Right atrium auricular region (tissue), 2 donors: ENCODE results near the gene C20orf202. TPM values are rescaled to one million over a fixed set of nuclear protein-coding genes. Genes with fewer than 3 reads are reported as not detected.

Experiments used
- DNase-seq: peaks from one replicate; pipeline ENCODE4 v3.0.0-alpha.2; 2019; ENCODE audit warnings: low spot score
- H3K27ac ChIP-seq, 2 donors: fragments of 200-600 bp; sonication (generic); 1 replicate in 1 of 2; 2 replicates in 1 of 2; pipeline ENCODE4 v1.5.1; 2016 to 2019
- H3K27me3 ChIP-seq, 2 donors: fragments of 200-600 bp; sonication (generic); one replicate each; pipeline versions ENCODE4 v1.5.1 to v1.6.0; 2017 to 2019
- H3K36me3 ChIP-seq: fragments of 200-600 bp; sonication (generic); one replicate; pipeline ENCODE4 v1.5.1; 2016
- H3K4me1 ChIP-seq, 2 donors: fragments of 200-600 bp; sonication (generic); one replicate each; pipeline versions ENCODE4 v1.5.1 to v1.6.0; 2017 to 2019
- H3K4me3 ChIP-seq, 2 donors: fragments of 200-600 bp; sonication (generic); 1 replicate in 1 of 2; 2 replicates in 1 of 2; pipeline ENCODE4 v1.5.1; 2017 to 2019; ENCODE audit warnings: mild to moderate bottlenecking in 1 of 2, moderate library complexity in 1 of 2
- H3K9me3 ChIP-seq, 2 donors: fragments of 200-600 bp; sonication (generic); one replicate each; pipeline ENCODE4 v1.5.1; 2019
- total RNA-seq, 2 donors: library from RNA; depleted of rRNA; stranded (reverse); fragments of >200 nt; gene quantifications; one replicate each; pipeline ENCODE4 v1.1.0, GENCODE V29; 2016
- TF ChIP-seq, protein P1 (sequence below), 2 donors: fragments of 200-600 bp; sonication (generic); IDR thresholded peaks; one replicate each; pipeline ENCODE4 v1.5.1; 2019; ENCODE audit warnings: antibody characterized with exemption in 2 of 2

Gene C20orf202
- total RNA-seq, 2 donors from 2014 or later: 0.20 TPM; not detected in 1

DNA sequence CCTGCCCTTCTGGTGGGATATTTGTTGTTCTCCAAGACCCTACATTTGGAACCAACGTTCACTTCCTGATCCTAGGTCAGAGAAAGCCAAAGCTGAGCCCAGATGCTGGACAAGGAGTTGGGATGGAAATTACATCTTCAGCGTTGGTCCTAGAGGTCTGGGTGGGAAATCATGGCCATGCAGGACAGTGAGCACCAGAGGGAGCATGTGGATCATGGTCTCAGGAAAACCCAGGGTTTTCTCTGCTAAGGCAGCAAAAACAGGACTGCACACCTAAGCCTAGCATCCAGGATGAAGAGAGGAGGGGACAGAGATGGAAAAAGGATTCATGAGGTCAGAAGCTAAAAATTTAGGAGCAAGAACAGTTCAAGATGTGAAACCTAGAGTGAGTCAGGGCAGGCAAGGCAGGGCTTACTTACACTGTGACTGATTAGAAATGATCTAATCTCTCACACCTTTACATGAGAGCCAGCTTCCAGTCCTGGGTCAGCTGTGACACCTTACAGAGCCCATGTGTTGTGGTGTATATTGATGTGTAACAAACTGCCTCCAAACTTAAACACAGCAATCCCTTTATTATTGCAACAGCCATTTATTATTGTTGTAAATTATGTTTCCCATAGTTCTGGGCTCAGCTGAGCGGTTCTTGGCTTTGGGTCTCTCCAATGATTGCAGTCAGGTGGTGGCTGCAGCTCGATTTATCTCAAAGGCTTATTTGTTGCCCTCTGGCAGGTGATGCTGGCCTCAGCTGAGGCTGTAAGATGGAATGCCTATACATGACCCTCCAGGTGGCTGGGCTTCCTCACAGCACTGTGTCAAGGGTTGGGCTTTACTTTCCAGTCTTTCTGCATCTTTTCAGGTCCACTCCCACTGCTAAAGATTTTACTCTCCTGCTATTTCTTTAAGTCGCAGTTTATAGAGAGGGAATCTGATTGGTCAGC is 6.5 kb downstream of the C20orf202 start:
- H3K9me3 ChIP-seq: no peaks in the 10 kb centered on the region
- no peak for DNase-seq
- H3K36me3 ChIP-seq: no peaks in the 10 kb centered on the region
- no peak overlapping the region for H3K27ac ChIP-seq
- H3K4me1 ChIP-seq: no peaks in the 10 kb centered on the region
- TF ChIP-seq, protein P1, sequence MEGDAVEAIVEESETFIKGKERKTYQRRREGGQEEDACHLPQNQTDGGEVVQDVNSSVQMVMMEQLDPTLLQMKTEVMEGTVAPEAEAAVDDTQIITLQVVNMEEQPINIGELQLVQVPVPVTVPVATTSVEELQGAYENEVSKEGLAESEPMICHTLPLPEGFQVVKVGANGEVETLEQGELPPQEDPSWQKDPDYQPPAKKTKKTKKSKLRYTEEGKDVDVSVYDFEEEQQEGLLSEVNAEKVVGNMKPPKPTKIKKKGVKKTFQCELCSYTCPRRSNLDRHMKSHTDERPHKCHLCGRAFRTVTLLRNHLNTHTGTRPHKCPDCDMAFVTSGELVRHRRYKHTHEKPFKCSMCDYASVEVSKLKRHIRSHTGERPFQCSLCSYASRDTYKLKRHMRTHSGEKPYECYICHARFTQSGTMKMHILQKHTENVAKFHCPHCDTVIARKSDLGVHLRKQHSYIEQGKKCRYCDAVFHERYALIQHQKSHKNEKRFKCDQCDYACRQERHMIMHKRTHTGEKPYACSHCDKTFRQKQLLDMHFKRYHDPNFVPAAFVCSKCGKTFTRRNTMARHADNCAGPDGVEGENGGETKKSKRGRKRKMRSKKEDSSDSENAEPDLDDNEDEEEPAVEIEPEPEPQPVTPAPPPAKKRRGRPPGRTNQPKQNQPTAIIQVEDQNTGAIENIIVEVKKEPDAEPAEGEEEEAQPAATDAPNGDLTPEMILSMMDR (IDR thresholded peaks at IDR 0.05): peak in 1 of 2 donors; percentile 13
- no peaks in the 10 kb centered on the region for H3K27me3 ChIP-seq
- H3K4me3 ChIP-seq: no peak overlapping the region

DNA sequence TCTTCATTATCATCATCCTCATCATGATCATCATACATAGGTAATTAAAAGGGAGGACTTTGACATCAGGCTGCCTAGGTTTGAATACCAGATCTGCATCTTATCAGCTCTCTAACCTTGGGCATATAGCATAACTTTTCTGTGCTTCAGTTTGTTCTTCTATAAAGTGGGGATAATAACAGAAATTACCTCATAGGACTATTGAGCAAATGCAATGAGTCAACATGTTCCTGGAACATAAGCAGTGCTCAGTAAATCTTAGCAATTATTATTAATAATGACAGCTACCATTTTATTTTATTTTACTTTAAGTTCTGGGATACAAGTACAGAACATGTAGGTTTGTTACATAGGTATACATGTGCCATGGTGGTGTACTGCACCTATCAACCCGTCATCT is 7.2 kb downstream of the C20orf202 start:
- no peak for DNase-seq
- H3K4me1 ChIP-seq: no peaks in the 10 kb centered on the region
- H3K27me3 ChIP-seq: no peaks in the 10 kb centered on the region
- no peaks in the 10 kb centered on the region for H3K9me3 ChIP-seq
- TF ChIP-seq, protein P1 (IDR thresholded peaks at IDR 0.05): no peak
- no peak overlapping the region for H3K4me3 ChIP-seq
- no peaks in the 10 kb centered on the region for H3K36me3 ChIP-seq
- no peak overlapping the region for H3K27ac ChIP-seq

DNA sequence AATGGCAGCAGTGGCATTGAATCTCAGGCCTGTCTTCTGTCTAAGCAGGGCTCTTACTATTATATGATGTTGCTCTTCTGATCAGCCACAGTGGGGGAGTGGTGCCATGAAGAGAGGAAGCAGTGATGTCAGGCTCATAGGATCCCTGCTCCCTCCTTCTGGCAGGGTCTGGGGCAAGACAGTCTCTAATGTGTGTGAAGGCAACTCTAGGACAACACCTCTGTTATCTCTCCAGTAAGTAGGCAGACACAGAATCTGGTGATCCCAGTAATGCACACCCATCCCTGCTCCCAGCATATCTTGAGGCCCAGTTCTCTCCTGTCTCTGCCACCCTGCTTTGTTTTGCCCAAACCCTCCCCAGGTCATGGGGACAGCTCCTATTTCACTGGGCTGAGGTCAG is 8.8 kb downstream of the C20orf202 start:
- DNase-seq: no peak
- Histone ChIP-seq H3K9me3 (no peaks in the 10 kb centered on the region), H3K27me3 (no peaks in the 10 kb centered on the region), H3K27ac (no peak overlapping the region), H3K4me3 (no peak overlapping the region), H3K4me1 (no peaks in the 10 kb centered on the region), H3K36me3 (no peaks in the 10 kb centered on the region)
- TF ChIP-seq, protein P1 (IDR thresholded peaks at IDR 0.05): no peak

GRCh38 chr20:1212607-1213396 is 9.5 kb downstream of the C20orf202 start:
- Histone ChIP-seq H3K36me3 (no peaks in the 10 kb centered on the region), H3K4me3 (no peak overlapping the region), H3K9me3 (no peaks in the 10 kb centered on the region), H3K4me1 (no peaks in the 10 kb centered on the region), H3K27me3 (no peaks in the 10 kb centered on the region), H3K27ac (no peak overlapping the region)
- TF ChIP-seq, protein P1 (IDR thresholded peaks at IDR 0.05): peak; percentile 69 to 86
- peak; percentile 80 for DNase-seq

DNA sequence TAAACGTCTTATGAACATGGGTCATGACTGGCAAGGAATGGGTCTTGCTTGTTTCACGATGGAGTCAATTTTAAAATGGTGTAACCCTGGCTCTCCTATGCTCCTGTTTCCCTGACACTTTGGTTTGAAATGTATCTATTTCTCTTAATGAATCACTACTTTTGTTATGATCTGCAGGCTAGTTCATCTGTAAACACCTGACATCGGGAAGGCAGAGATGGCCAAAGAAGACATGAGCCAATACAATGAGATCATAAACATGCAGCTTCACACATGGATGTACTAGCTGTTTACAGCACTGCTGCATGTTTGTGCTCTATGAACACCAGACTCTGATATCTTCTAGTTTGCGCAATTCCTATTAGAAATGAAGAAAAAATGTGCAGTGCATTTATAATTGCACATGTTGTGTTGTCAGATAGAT is 11.6 kb downstream of the C20orf202 start:
- Histone ChIP-seq H3K4me1 (no peaks in the 10 kb centered on the region), H3K36me3 (no peaks in the 10 kb centered on the region), H3K4me3 (no peak overlapping the region), H3K27ac (no peak overlapping the region), H3K27me3 (no peaks in the 10 kb centered on the region), H3K9me3 (no peaks in the 10 kb centered on the region)
- TF ChIP-seq, protein P1 (IDR thresholded peaks at IDR 0.05): no peak
- no peak for DNase-seq
